Karpas-422 (cell line): Measurements from ENCODE around the gene SLC16A11. TPM values are rescaled to one million over a fixed set of nuclear protein-coding genes. Genes with fewer than 3 reads are reported as not detected.

Experiments
- DNase-seq: peaks from one replicate; pipeline ENCODE4 v3.0.0-alpha.2; 2015
- H2AFZ ChIP-seq: fragments of 200-600 bp; sonication (generic); 2 replicates; pipeline ENCODE4 v1.6.1; 2014; ENCODE audit warnings: antibody characterized with exemption, low read length, mixed read lengths
- H3K27ac ChIP-seq: fragments of 200-600 bp; sonication (generic); 2 replicates; pipeline ENCODE4 v1.5.1; 2014; ENCODE audit warnings: mild to moderate bottlenecking, low read length, moderate library complexity
- H3K27me3 ChIP-seq: fragments of 200-600 bp; sonication (generic); 2 replicates; pipeline ENCODE4 v1.6.1; 2014; ENCODE audit warnings: low read length, mixed read lengths
- H3K36me3 ChIP-seq: fragments of 200-600 bp; sonication (generic); 2 replicates; pipeline ENCODE4 v1.6.1; 2014; ENCODE audit warnings: low read length, mixed read lengths; ENCODE audit not compliant: insufficient read depth
- H3K4me1 ChIP-seq: fragments of 200-600 bp; sonication (generic); 2 replicates; pipeline ENCODE4 v1.6.1; 2014; ENCODE audit warnings: mild to moderate bottlenecking, low read length, mixed read lengths
- H3K4me2 ChIP-seq: fragments of 200-600 bp; sonication (generic); 2 replicates; pipeline ENCODE4 v1.6.1; 2014; ENCODE audit warnings: low read length, low read depth, mild to moderate bottlenecking; ENCODE audit not compliant: poor library complexity, severe bottlenecking
- H3K4me3 ChIP-seq: fragments of 200-600 bp; sonication (generic); 2 replicates; pipeline ENCODE4 v1.5.1; 2014; ENCODE audit warnings: mild to moderate bottlenecking, antibody characterized with exemption, low read length, mixed read lengths
- H3K79me2 ChIP-seq: fragments of 200-600 bp; sonication (generic); 2 replicates; pipeline ENCODE4 v1.6.1; 2014; ENCODE audit warnings: mild to moderate bottlenecking, low read length, mixed read lengths
- H3K9ac ChIP-seq: fragments of 200-600 bp; sonication (generic); 2 replicates; pipeline ENCODE4 v1.6.0; 2014; ENCODE audit warnings: low read length
- H3K9me2 ChIP-seq: fragments of 200-600 bp; sonication (generic), shearing (Covaris generic); replicated peaks from 2 replicates; pipeline ENCODE4 v1.6.0; 2014; ENCODE audit warnings: mild to moderate bottlenecking, low read length, moderate library complexity; ENCODE audit not compliant: insufficient read depth
- H3K9me3 ChIP-seq: fragments of 300-700, 200-600 bp; sonication (generic); 2 replicates; pipeline ENCODE4 v1.6.1; 2014; ENCODE audit warnings: low read length, mixed read lengths
- H4K20me1 ChIP-seq: fragments of 200-600 bp; sonication (generic); 2 replicates; pipeline ENCODE4 v1.6.1; 2014; ENCODE audit warnings: mild to moderate bottlenecking, antibody characterized with exemption, low read length, low read depth; ENCODE audit not compliant: insufficient read depth
- total RNA-seq: library from RNA; depleted of rRNA; stranded (reverse); fragments of >200 nt; shearing (Covaris generic); gene quantifications from 2 replicates; pipeline ENCODE4 v1.2.3, GENCODE V29; 2014; ENCODE audit warnings: low replicate concordance

SLC16A11 gene
- total RNA-seq, 1 experiment from 2014 or later, result not detected

DNA sequence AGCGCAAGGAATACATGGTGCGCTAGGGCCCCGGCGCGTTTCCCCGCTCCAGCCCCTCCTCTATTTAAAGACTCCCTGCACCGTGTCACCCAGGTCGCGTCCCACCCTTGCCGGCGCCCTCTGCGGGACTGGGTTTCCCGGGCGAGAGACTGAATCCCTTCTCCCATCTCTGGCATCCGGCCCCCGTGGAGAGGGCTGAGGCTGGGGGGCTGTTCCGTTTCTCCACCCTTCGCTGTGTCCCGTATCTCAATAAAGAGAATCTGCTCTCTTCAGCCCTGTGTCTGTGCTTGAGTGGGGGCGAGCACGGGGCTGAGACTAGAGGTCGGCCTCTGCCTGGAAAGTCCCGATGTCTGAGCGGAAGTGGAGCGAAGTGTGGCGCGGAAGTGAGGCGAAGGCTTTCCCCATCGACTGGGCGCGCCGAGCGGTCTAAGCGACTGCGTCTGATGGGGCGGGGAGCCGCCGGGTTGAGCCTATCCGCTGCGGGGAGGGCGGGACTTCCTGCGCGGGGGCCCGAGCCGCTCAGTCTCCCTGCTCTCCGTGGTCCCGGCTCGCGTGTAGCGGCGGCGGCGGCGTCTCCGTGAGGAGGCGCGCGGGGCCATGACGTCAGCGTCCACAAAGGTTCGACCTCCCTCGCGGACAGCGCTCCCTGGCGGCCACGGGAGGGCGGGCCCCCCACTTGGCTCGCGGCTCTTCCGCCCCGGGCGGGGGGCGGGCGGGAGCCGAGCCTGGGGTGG, 29.5 kb downstream of the SLC16A11 start:
- Histone ChIP-seq H2AFZ (peak overlapping the region; percentile 11; the same call in 1 of the 2 replicates), H3K4me2 (peak overlapping the region; percentile 71), H3K79me2 (peaks cover 46% of the 10 kb centered on the region), H3K4me3 (peak overlapping the region; percentile 70), H3K9ac (peak overlapping the region; percentile 98), H3K36me3 (peaks cover 4% of the 10 kb centered on the region; the same call in 1 of the 2 replicates), H3K27me3 (no peaks in the 10 kb centered on the region), H4K20me1 (peaks cover 2% of the 10 kb centered on the region; the same call in 1 of the 2 replicates), H3K4me1 (peaks cover 26% of the 10 kb centered on the region), H3K27ac (peak overlapping the region; percentile 68), H3K9me2 (no peaks in the 10 kb centered on the region), H3K9me3 (no peaks in the 10 kb centered on the region)
- DNase-seq, result peak; percentile 98

GRCh38 chr17:7011942-7012254, 32.0 kb downstream of the SLC16A11 start:
- Histone ChIP-seq H3K9me2 (no peaks in the 10 kb centered on the region), H4K20me1 (peaks cover 2% of the 10 kb centered on the region; the same call in 1 of the 2 replicates), H3K9ac (peak overlapping the region; percentile 98), H3K4me3 (peak overlapping the region; percentile 70), H3K4me1 (peaks cover 26% of the 10 kb centered on the region), H3K79me2 (peaks cover 55% of the 10 kb centered on the region), H3K9me3 (no peaks in the 10 kb centered on the region), H3K27me3 (no peaks in the 10 kb centered on the region), H3K36me3 (peaks cover 4% of the 10 kb centered on the region; the same call in 1 of the 2 replicates), H3K4me2 (peak overlapping the region; percentile 71), H2AFZ (peak overlapping the region; percentile 66; the same call in 1 of the 2 replicates), H3K27ac (no peak overlapping the region)
- DNase-seq, result no peak

- Histone ChIP-seq H3K9me2 (no peaks in the 10 kb centered on the region), H2AFZ (no peak overlapping the region), H3K27ac (no peak overlapping the region), H3K9me3 (no peaks in the 10 kb centered on the region), H3K9ac (peak overlapping the region; percentile 98), H3K4me1 (peaks cover 26% of the 10 kb centered on the region), H4K20me1 (peaks cover 2% of the 10 kb centered on the region; the same call in 1 of the 2 replicates), H3K79me2 (peaks cover 55% of the 10 kb centered on the region), H3K4me3 (peak overlapping the region; percentile 70), H3K27me3 (no peaks in the 10 kb centered on the region), H3K36me3 (peaks cover 4% of the 10 kb centered on the region; the same call in 1 of the 2 replicates), H3K4me2 (peak overlapping the region; percentile 71)
- DNase-seq, result no peak
These were observed 32.5 kb downstream of the SLC16A11 start for GRCh38 chr17:7011415-7011814.

DNA sequence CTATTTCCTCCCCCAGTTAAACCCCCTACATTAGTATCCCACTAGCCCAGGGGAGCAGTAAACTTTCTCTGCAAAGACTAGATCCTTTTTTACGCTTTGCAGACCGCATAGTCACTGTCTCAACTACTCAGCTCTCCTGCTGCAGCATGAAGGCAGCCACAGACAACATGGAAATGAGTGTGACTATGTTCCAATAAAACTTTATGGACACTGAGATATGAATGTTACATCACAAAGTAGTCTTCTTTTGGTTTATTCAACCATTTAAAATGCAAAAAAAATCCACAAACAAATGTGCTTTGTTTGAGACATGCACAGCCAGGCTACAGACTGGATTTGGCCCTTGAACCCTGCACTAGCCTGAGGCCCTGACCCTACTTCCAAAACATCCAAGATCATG, 33.4 kb downstream of the SLC16A11 start:
- H3K36me3 ChIP-seq, result peaks cover 4% of the 10 kb centered on the region; the same call in 1 of the 2 replicates
- no peak overlapping the region for H3K27ac ChIP-seq
- peaks cover 23% of the 10 kb centered on the region for H3K4me1 ChIP-seq
- H2AFZ ChIP-seq, result no peak overlapping the region
- peak overlapping the region; percentile 71 for H3K4me2 ChIP-seq
- no peak for DNase-seq
- H3K79me2 ChIP-seq, result peaks cover 55% of the 10 kb centered on the region
- H3K9me3 ChIP-seq, result no peaks in the 10 kb centered on the region
- no peaks in the 10 kb centered on the region for H3K27me3 ChIP-seq
- H3K4me3 ChIP-seq, result peak overlapping the region; percentile 70; the same call in 1 of the 2 replicates
- no peaks in the 10 kb centered on the region; the same call in 1 of the 2 replicates for H4K20me1 ChIP-seq
- peak overlapping the region; percentile 98; the same call in 1 of the 2 replicates for H3K9ac ChIP-seq
- H3K9me2 ChIP-seq, result no peaks in the 10 kb centered on the region

DNA sequence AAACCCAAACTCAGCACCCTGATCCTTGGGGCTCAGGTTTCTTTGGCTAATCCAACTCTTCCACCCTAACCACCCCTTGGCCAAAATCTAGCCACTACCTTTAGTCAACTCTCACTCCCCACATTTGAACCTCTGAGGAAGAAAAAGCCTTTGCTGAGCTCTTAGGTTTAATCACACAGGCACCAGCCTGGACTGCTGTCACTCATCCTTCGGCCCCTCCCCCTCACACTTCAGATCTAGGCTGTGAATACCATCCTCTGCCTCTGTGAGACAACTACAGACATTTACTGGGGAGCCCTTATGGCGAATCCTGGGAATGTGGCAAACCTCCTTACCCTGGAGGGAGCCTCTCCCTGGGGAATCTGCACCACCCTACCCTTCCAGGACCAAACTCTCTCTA, 36.7 kb downstream of the SLC16A11 start:
- H3K79me2 ChIP-seq, result peaks cover 45% of the 10 kb centered on the region
- DNase-seq, result no peak
- peaks cover 18% of the 10 kb centered on the region for H3K4me1 ChIP-seq
- no peak overlapping the region for H2AFZ ChIP-seq
- H3K9me2 ChIP-seq, result no peaks in the 10 kb centered on the region
- H3K27me3 ChIP-seq, result no peaks in the 10 kb centered on the region
- no peaks in the 10 kb centered on the region for H3K9me3 ChIP-seq
- H3K36me3 ChIP-seq, result peaks cover 10% of the 10 kb centered on the region; the same call in 1 of the 2 replicates
- no peak overlapping the region for H3K4me3 ChIP-seq
- no peak overlapping the region for H3K27ac ChIP-seq
- H3K4me2 ChIP-seq, result no peak overlapping the region
- no peaks in the 10 kb centered on the region for H4K20me1 ChIP-seq
- H3K9ac ChIP-seq, result no peak overlapping the region

DNA sequence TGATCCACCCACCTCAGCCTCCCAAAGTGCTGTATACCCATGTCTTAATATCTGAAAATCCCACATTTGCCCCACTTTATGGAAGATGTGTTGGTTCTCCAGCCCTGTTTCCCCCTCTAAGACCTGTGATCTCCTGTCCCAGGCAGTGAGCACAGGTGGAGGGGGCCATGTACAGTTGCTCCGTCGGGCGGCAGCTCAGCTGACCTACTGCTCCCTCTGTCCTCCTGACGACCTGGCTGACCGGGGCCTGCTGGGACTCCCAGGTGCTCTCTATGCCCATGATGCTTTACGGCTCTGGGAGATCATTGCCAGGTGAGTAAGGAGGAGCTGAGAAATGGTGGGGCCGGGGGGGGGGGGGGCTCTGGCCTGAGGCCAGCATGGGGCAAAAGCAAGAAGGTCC, 38.2 kb downstream of the SLC16A11 start:
- Histone ChIP-seq H3K4me1 (peaks cover 8% of the 10 kb centered on the region), H3K4me2 (no peak overlapping the region), H3K9me2 (no peaks in the 10 kb centered on the region), H3K36me3 (peaks cover 18% of the 10 kb centered on the region; the same call in 1 of the 2 replicates), H3K9ac (no peak overlapping the region), H3K9me3 (no peaks in the 10 kb centered on the region), H4K20me1 (no peaks in the 10 kb centered on the region), H3K27ac (no peak overlapping the region), H2AFZ (no peak overlapping the region), H3K79me2 (peaks cover 30% of the 10 kb centered on the region), H3K4me3 (no peak overlapping the region), H3K27me3 (no peaks in the 10 kb centered on the region)
- DNase-seq, result no peak

GRCh38 chr17:7004398-7005253, 39.3 kb downstream of the SLC16A11 start:
- peak; percentile 92 for DNase-seq

GRCh38 chr17:7003745-7004144, 40.1 kb downstream of the SLC16A11 start:
- Histone ChIP-seq H4K20me1 (no peaks in the 10 kb centered on the region), H3K4me3 (no peak overlapping the region), H3K4me2 (no peak overlapping the region), H3K27ac (no peak overlapping the region), H3K9me3 (no peaks in the 10 kb centered on the region), H3K36me3 (peaks cover 15% of the 10 kb centered on the region; the same call in 1 of the 2 replicates), H3K27me3 (no peaks in the 10 kb centered on the region), H3K9ac (no peak overlapping the region), H3K79me2 (peaks cover 14% of the 10 kb centered on the region; the same call in 1 of the 2 replicates), H3K4me1 (peaks cover 4% of the 10 kb centered on the region; the same call in 1 of the 2 replicates), H2AFZ (no peak overlapping the region), H3K9me2 (no peaks in the 10 kb centered on the region)
- DNase-seq, result no peak

More at GRCh38 chr17:7004398-7005253, 39.3 kb downstream of the SLC16A11 start:
- H3K27ac ChIP-seq, result no peak overlapping the region
- H4K20me1 ChIP-seq, result no peaks in the 10 kb centered on the region
- H3K9me3 ChIP-seq, result no peaks in the 10 kb centered on the region
- peaks cover 4% of the 10 kb centered on the region; the same call in 1 of the 2 replicates for H3K4me1 ChIP-seq
- no peak overlapping the region for H2AFZ ChIP-seq
- peaks cover 16% of the 10 kb centered on the region; the same call in 1 of the 2 replicates for H3K36me3 ChIP-seq
- no peaks in the 10 kb centered on the region for H3K27me3 ChIP-seq
- H3K4me3 ChIP-seq, result no peak overlapping the region
- peaks cover 20% of the 10 kb centered on the region for H3K79me2 ChIP-seq
- H3K9me2 ChIP-seq, result no peaks in the 10 kb centered on the region
- no peak overlapping the region for H3K4me2 ChIP-seq
- no peak overlapping the region for H3K9ac ChIP-seq
